HEK293 (cell line): ENCODE results near the gene CNNM1.

Experiments used
- AEBP2 ChIP-seq: fragments of 450-650 bp; formaldehyde crosslinking; IDR thresholded peaks from 2 replicates; pipeline ENCODE4 v1.5.1; 2016; ENCODE audit warnings: missing biosample characterization, missing genetic modification characterization, borderline replicate concordance
- BCL11A ChIP-seq: fragments of 450-650 bp; formaldehyde crosslinking; IDR thresholded peaks from 2 replicates; pipeline ENCODE4 v1.5.1; 2016; ENCODE audit warnings: low read depth, missing biosample characterization, missing genetic modification characterization
- BCL6B ChIP-seq: fragments of 450-650 bp; formaldehyde crosslinking; IDR thresholded peaks from 2 replicates; pipeline ENCODE4 v1.5.1; 2017; ENCODE audit warnings: missing biosample characterization, missing genetic modification characterization
- CTCF ChIP-seq: fragments of 450-650 bp; formaldehyde crosslinking; IDR thresholded peaks from 2 replicates; pipeline ENCODE4 v1.5.1; 2016; ENCODE audit warnings: missing biosample characterization, missing genetic modification characterization
- KLF1 ChIP-seq: fragments of 450-650 bp; formaldehyde crosslinking; IDR thresholded peaks from 2 replicates; pipeline ENCODE4 v1.5.1; 2016; ENCODE audit warnings: missing biosample characterization, missing genetic modification characterization
- KLF10 ChIP-seq: fragments of 450-650 bp; IDR thresholded peaks from 2 replicates; pipeline ENCODE4 v1.5.1; 2018; ENCODE audit warnings: missing biosample characterization, mild to moderate bottlenecking, missing genetic modification characterization
- PATZ1 ChIP-seq: fragments of 450-650 bp; formaldehyde crosslinking; IDR thresholded peaks from 2 replicates; pipeline ENCODE4 v1.5.1; 2016; ENCODE audit warnings: missing biosample characterization, missing genetic modification characterization
- PRDM4 ChIP-seq: fragments of 450-650 bp; formaldehyde crosslinking; IDR thresholded peaks from 2 replicates; pipeline ENCODE4 v1.5.1; 2017; ENCODE audit warnings: missing biosample characterization, missing genetic modification characterization
- SP3 ChIP-seq: fragments of 450-650 bp; formaldehyde crosslinking; IDR thresholded peaks from 2 replicates; pipeline ENCODE4 v1.5.1; 2016; ENCODE audit warnings: missing biosample characterization, missing genetic modification characterization
- TCF7L2 ChIP-seq: IDR thresholded peaks from 2 replicates; pipeline ENCODE4 v1.6.1; 2011; ENCODE audit warnings: low read depth, mild to moderate bottlenecking, inconsistent platforms, low read length, moderate library complexity, borderline replicate concordance
- TSHZ1 ChIP-seq: fragments of 450-650 bp; formaldehyde crosslinking; IDR thresholded peaks from 2 replicates; pipeline ENCODE4 v1.5.1; 2016; ENCODE audit warnings: missing biosample characterization, missing genetic modification characterization, borderline replicate concordance
- YY2 ChIP-seq: fragments of 450-650 bp; formaldehyde crosslinking; IDR thresholded peaks from 2 replicates; pipeline ENCODE4 v1.5.1; 2016; ENCODE audit warnings: missing biosample characterization, missing genetic modification characterization
- ZNF175 ChIP-seq: fragments of 450-650 bp; formaldehyde crosslinking; IDR thresholded peaks from 2 replicates; pipeline ENCODE4 v1.5.1; 2016; ENCODE audit warnings: missing biosample characterization, missing genetic modification characterization
- ZNF2 ChIP-seq: fragments of 450-650 bp; formaldehyde crosslinking; IDR thresholded peaks from 2 replicates; pipeline ENCODE4 v1.5.1; 2016; ENCODE audit warnings: missing biosample characterization, missing genetic modification characterization
- ZNF221 ChIP-seq: fragments of 450-650 bp; formaldehyde crosslinking; IDR thresholded peaks from 2 replicates; pipeline ENCODE4 v1.5.1; 2017; ENCODE audit warnings: missing biosample characterization, missing genetic modification characterization, borderline replicate concordance
- ZNF239 ChIP-seq: fragments of 450-650 bp; formaldehyde crosslinking; IDR thresholded peaks from 2 replicates; pipeline ENCODE4 v1.5.1; 2016; ENCODE audit warnings: missing biosample characterization, missing genetic modification characterization
- ZNF404 ChIP-seq: fragments of 450-650 bp; formaldehyde crosslinking; IDR thresholded peaks from 2 replicates; pipeline ENCODE4 v1.5.1; 2017; ENCODE audit warnings: missing biosample characterization, missing genetic modification characterization
- ZNF513 ChIP-seq: fragments of 450-650 bp; IDR thresholded peaks from 2 replicates; pipeline ENCODE4 v1.5.1; 2018; ENCODE audit warnings: missing biosample characterization, missing genetic modification characterization
- ZNF549 ChIP-seq: fragments of 450-650 bp; IDR thresholded peaks from 2 replicates; pipeline ENCODE4 v1.5.1; 2018; ENCODE audit warnings: missing biosample characterization, missing genetic modification characterization, mild to moderate bottlenecking, inconsistent platforms, moderate library complexity
- ZNF585B ChIP-seq: fragments of 450-650 bp; formaldehyde crosslinking; IDR thresholded peaks from 2 replicates; pipeline ENCODE4 v1.5.1; 2016; ENCODE audit warnings: missing biosample characterization, missing genetic modification characterization
- ZNF654 ChIP-seq: fragments of 450-650 bp; formaldehyde crosslinking; IDR thresholded peaks from 2 replicates; pipeline ENCODE4 v1.5.1; 2016; ENCODE audit warnings: low read depth, missing biosample characterization, missing genetic modification characterization
- ZNF660 ChIP-seq: fragments of 450-650 bp; IDR thresholded peaks from 2 replicates; pipeline ENCODE4 v1.5.1; 2018; ENCODE audit warnings: missing biosample characterization, mild to moderate bottlenecking, missing genetic modification characterization
- ZNF707 ChIP-seq: fragments of 450-650 bp; formaldehyde crosslinking; IDR thresholded peaks from 2 replicates; pipeline ENCODE4 v1.5.1; 2016; ENCODE audit warnings: missing biosample characterization, missing genetic modification characterization
- ZNF768 ChIP-seq: fragments of 450-650 bp; formaldehyde crosslinking; IDR thresholded peaks from 2 replicates; pipeline ENCODE4 v1.5.1; 2018; ENCODE audit warnings: missing biosample characterization, mild to moderate bottlenecking, missing genetic modification characterization

CNNM1 gene

GRCh38 chr10:99328579-99329303 is 415 bp upstream of the CNNM1 start (continued):
- TF ChIP-seq PRDM4 (tag by site-specific recombination): peak; percentile 60; the same call in 1 of the 2 replicates
- no peak for TF ChIP-seq ZNF175 (tag by site-specific recombination)
- TF ChIP-seq BCL6B (tag by site-specific recombination): no peak
- no peak for TF ChIP-seq ZNF768 (tag by site-specific recombination)
- no peak for TF ChIP-seq CTCF
- TF ChIP-seq BCL11A (tag by site-specific recombination): no peak
- TF ChIP-seq ZNF654: no peak
- TF ChIP-seq YY2 (tag by site-specific recombination): no peak; the same call in 1 of the 2 replicates
- no peak for TF ChIP-seq ZNF2 (tag by site-specific recombination)
- no peak for TF ChIP-seq ZNF549 (tag by site-specific recombination)
- peak; percentile 47; the same call in 1 of the 2 replicates for TF ChIP-seq SP3 (tag by site-specific recombination)
- TF ChIP-seq ZNF404 (tag by site-specific recombination): no peak
- TF ChIP-seq ZNF660 (tag by site-specific recombination): no peak
- TF ChIP-seq ZNF585B (tag by site-specific recombination): no peak
- TF ChIP-seq ZNF239 (tag by site-specific recombination): no peak
- no peak for TF ChIP-seq PATZ1 (tag by site-specific recombination)
- TF ChIP-seq KLF10 (tag by site-specific recombination): no peak
- TF ChIP-seq ZNF707 (tag by site-specific recombination): no peak
- TF ChIP-seq AEBP2: no peak
- no peak for TF ChIP-seq KLF1 (tag by site-specific recombination)
- TF ChIP-seq TCF7L2: no peak
- no peak for TF ChIP-seq TSHZ1
- no peak for TF ChIP-seq ZNF513 (tag by site-specific recombination)
- no peak for TF ChIP-seq ZNF221 (tag by site-specific recombination)
